ENCODE results near the gene HCN3.

GRCh38 chr1:155273343-155274245, 3.7 kb upstream of the HCN3 start, which contains the start of gene CLK2:
- TF ChIP-seq CTCF (IDR thresholded peaks at IDR 0.05) (peak in 1 of 6 experiments; percentile 6), POLR2A (IDR thresholded peaks at IDR 0.05) (peak; percentile 65 to 84)
